ENCODE measurements around the gene DSG3.
"Not testable (repeated sequence)": the region's sequence is repeated elsewhere in the genome, so short reads cannot be mapped to it uniquely, and the experiment has no call there.

The DSG3 gene

DNA sequence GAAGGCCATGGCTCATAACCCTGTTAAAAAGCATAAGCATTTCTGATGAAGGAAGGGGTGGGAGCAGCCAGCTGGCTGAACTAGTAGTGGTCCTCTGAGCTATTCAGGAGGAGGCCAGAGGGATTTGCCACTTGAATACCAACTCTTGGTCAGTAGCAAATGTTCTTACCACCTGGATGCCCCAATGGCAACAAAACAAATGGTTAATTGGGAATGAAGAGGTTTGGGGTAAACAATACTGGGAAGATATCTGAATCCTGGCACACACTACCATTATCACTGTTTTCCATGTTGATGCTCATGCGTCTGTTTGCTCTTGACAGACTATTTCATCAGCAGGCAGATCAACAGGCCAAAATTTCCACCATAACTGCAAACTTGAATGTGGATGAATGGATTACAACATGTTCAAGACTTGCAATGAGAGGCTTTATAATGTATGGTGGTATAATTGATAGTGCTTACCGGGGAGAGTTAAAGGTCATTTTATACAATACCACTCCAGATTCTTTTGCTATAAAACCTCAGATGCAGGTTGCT is 47.2 kb downstream of the DSG3 start:
- not testable (repeated sequence) for DNase-seq

DNA sequence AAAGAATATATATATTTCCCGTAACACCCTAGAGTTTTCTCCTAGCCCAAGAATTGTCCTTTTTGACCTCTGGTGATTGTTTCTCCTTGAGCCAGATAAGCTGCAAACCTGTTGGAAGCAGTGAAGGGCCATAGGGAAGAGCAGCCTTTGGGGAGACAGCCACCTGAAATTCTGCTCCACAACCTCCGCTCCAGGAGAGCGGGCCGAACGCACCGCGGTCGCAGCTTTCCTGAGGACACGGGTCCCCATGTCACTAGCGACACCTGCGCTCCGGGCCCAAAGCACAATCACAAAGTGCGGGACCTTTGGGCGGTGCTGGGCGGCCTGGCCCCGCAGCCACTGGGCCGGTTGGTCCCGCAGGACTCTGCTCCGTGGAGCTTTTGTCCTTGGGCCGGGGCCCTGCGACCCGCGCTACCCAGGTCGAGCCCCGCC is 49.9 kb downstream of the DSG3 start:
- DNase-seq: peak; percentile 70

DNA sequence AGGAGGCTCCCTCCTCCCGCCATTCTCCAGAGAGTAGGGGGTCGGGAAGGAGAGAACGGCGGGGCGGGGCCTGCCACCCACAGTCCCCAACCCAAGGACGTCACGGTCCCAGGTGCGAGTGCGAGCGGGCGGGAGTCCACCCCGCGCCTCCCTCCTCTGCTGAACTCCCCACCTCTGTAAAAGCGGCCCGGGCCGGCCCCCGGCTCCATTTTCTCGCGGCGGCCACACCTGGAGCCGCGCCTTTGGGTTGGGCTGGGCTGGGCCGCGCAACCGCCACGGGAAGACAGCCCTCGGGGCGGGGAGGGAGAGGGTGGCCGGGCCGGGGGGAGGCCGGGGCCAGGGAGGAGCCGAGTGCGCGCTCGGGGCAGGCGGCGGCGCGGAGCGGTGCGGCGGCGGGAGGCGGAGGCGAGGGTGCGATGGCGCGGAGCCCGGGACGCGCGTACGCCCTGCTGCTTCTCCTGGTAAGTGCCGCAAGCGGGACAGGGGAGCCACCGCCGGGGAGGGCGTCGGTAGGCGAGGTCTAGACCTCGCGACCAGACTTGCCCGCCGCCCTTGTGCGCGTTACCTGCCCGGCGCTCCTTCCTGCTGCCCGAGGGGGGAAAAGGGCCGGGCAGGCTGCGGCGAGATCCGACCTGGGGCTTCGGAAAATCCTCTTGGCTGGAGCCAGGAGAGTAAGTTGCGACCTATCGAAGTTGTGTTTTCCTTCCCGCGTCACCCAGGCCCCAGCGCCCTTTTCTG is 50.5 kb downstream of the DSG3 start, which contains the start of gene DSG2:
Gene DSG2 (plus strand): TSS at position 342 of the 738 bp plus-strand sequence. CDS start 75 bp downstream, at position 417.
- peak; percentile 84 for DNase-seq

DNA sequence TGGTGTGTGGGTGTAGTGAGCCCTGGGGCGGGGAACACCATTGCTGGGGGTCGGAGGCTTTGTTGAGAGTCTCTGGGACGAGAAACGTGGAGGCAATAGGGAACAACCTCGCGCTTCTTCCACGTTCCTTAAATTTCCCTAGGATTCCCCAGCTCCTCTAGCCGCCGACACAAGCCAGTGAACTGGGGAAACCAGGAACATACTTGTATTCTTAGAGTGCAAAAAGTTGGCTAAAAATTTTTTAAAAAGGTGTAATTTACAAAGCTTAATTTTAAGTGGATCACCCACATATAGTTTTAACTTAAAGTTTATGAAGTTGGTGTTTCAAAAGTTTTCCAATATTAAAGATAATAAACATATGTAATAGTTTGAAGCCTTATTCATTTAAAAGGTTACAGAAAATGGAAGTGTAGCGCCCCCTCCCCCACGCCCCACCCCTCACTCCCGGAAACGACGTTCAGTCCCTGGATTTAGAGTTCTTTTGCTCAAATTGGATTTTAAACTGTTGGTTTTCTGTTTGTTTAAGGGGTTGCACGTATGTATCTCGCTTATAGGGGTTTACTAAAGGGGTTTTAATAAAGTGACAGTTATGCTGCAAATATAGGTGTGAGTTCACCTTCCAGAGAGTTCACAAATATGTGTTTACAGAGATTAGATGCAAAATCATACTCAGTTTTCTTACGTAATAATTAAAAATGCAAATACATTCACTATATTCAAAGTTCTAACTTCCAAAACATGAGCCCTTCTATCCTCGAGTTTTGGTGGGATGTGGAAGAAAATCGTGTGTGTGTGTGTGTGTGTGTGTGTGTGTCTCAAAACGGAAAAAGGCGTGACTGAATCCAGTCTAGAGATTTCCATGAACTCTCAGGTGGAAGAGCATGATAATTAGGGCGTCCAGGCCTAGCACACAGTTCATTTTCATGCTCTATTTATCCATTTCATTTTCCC is 51.3 kb downstream of the DSG3 start:
- DNase-seq: peak; percentile 50

DNA sequence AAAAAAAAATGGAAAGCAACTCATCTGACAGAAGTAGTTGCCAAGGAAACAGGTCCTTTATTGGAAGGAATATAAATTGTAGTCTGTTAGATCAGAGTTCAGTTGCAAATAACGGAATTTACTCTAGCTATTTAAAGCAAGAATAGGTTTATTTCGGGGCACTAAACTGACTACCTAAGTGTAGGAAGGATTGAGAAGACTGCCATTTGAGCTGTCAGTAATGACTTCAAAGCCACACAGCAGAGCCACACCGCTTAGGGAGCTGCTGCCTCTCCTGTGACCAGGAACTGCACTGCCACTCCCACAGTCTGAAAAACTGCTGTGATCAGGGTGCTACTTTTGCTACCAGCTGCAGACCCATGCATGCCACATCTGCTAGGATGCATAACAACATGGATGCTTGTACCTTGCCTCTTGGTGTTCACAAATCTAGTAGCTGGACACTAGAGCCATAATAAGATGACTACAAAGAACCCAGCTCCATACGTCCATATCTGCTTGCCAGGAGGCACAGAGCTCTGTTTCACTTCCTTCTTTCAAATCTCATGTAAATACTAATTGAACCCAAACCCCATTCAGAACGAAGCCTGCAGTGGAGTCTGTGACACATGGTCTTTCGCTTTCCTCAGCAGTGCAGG is 52.6 kb downstream of the DSG3 start:
- no peak for DNase-seq

DNA sequence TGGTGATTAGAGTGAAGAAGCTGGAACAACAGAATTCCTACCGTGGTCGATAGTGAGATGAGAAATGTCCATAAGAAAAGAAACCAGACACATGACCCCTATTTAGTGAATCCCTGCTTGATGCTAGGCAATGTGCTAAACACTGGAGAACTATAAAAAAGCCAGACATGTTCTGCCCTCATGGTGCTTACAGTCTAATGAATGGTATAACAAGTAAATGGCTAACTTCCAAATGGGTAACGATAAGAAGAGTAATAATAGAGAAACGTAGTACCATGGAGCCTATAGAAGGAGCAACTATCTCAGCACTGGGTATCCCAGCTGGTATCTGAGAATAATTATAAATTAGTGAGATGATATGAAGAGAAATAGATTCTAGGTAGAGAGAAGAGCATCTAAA is 55.5 kb downstream of the DSG3 start:
- DNase-seq: no peak

DNA sequence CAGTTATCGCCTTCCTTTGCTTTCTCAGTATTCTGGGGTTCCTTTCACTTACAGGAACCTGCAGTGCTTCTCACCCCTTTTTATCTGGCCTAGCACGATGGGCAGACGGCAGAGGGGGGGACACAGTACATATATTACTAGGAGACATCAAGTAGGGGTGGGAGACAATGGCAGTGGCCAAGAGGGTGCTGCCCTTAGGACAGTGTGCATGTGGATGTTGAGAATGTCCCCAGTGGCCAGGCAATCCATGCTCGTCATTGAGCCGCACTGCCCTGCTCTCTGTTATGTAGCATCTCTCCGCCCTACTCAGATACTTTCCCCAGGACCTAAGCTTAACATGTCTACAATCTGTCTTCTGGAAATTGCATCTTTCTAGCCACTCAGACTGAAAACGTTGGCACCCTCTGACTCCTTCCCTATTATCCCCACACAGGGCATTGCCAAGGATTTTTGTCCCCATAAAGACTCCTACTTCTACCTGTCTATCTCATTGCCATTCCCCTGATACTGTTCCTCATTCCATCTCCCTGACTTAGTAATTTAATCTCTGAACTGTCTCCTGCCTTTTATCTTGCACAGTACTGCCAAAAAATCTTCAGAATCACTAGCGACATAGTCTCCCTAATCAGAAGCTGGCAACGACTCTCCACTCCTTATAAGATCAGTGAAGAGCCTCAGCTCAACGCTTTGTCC is 57.1 kb downstream of the DSG3 start:
- DNase-seq: no peak

DNA sequence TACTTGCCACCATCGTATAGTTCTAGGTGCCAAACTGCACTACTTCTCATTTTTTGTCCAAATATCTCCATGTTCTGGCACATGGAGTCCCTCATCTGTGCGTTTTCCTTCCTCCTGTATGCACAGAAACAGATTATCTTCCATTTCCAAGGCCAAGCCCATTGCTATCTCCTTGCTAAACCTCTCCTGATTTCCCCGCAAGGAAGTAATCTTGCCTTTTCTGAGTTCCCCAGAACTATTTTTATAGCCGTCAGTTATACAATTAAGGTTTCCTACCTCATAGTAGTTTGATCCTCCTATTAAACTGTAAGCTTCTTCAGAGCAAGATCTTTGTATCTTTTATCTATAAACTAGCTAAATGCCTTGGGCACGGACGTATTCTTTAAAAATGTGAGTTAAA is 57.6 kb downstream of the DSG3 start:
- no peak for DNase-seq

DNA sequence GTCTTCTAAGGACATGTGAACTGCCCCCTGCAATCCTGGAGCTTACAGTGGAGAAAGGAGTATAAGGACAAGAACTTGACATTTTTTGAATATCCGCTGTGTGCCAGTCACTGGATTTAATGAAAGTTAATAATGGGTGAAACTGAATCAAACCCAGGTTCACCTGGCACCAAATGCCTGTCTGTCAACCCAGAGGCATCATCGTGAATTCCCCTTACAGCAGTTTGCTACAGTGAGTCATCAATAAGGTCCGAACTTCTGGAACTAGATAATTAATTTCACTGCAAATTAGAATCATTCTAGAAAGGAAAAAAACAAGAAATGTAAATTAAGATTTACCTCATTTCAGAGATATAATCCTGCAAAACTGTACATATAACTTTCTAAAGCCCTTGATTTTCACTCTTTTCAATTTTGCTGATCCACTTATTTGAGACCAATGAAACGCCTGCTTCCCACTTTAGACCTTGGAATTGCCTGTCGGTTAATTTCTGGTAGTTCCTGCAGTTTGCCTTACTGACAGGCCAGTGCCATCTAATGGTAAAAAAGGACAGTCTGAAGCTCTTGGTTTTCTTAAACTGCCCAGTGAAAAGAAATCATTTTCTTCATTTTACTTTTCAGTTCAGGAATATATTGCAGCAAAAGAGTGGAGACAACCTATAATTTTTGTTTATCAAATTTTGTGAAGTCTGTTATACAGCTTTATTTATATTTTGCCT is 58.6 kb downstream of the DSG3 start:
- no peak for DNase-seq

DNA sequence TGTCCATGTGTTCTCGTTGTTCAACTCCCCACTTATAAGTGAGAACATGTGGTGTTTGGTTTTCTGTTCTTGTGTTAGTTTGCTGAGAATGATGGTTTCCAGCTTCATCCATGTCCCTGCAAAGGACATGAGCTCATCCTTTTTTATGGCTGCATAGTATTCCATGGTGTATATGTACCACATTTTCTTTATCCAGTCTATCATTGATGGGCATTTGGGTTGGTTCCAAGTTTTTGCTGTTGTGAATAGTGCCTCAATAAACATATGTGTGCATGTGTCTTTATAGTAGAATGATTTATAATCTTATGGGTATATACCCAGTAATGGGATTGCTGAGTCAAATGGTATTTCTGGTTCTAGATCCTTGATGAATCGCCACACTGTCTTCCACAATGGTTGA is 59.6 kb downstream of the DSG3 start:
- DNase-seq: not testable (repeated sequence)

DNA sequence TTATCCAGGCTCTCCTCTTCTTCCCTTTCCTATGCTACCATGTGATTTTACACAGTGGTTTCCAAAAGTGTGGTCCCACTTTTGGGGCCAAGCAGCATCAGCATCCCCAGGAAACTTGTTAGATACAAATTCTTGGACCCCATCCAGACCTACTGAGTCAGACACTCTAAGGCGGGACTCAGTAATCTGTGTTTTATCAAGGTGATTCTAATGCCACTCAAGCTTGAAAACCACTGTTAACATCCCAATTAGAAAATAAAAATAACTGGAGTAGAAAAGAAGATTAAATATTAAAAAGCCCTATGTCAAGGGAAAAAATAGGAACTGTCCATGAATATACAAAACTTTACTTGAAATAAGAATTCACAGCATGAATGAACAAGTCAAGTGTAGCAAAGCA is 61.2 kb downstream of the DSG3 start:
- DNase-seq: no peak

DNA sequence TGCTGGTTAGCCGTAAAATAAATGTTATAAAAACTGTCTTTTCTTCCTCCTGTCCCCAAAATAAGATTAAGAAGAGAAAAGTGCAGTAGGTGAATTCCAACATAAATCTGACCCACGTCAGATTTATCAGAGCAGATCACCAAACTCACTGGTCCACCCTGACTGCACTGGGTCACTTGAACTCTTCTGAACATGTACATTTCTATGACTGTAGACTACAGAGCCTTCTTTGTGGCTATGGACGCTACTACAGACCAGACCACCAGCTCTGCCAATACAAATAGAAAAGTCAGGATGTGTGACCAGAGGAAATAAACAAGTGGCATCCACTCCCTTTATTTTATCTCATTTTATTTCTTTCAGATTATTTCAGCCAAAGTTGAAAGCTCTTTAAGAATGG is 62.0 kb downstream of the DSG3 start:
- DNase-seq: no peak

DNA sequence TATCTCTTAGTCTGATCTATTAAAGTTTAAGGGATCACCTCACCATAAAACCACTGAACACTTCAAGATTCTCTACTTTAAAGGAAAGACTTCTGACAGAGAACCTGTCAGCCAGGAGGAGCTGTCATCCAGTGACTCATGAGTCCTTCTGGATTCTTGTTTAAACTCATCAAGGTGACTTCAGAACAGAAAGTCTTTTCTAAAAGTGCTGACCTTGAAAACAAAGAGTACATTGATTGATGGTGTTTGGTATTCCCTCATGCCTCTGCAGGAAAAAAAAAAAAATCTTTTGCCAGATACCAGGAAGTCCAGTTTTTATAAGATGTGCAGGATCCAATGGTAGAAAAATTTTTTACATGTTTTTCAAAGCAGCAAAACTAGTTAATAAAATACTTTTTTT is 62.8 kb downstream of the DSG3 start:
- DNase-seq: no peak

DNA sequence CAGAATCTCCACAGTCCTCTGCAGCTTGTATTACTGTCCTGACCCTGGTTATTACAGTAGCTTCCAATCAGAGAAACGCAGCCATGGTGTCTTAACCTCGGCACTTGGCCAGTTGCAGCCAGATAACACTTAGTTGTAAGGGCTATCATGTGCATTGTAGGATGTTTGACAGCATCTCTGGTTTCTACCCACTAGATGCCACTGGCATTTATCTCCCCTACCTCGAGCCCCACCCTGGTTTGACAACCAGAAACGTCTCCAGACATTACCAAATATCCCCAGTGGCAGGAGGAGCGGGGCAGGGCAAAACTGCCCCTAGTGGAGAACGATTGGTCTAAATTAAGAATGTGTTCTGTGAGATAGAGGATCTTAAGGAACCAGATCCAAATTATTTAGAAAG is 63.6 kb downstream of the DSG3 start:
- DNase-seq: no peak

DNA sequence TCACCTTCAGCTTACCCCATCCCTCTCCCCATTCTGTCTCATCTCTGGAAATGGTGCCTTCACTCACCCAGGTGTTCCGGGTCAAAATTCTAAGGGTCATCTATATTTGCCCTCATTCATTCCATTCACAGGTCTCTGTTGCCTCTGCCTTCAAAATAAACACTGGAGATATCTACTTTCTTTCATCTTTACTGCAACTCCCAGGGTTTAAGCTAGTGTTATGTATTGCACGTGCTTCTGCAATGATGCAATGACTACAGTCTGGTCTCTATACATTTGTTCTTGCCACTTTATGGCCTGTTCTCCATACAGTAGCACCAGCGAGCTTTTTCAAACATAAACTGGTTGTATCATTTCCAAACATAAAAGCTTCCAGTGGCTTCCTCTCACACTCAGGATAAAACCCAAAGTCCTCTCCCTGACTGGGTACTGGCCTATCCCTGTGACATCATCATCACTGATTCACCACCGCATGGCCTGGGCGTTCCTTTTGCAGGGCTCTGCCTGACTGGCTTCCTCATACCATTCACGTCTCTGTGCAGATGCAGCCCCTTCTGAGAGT is 64.7 kb downstream of the DSG3 start:
- DNase-seq: no peak

DNA sequence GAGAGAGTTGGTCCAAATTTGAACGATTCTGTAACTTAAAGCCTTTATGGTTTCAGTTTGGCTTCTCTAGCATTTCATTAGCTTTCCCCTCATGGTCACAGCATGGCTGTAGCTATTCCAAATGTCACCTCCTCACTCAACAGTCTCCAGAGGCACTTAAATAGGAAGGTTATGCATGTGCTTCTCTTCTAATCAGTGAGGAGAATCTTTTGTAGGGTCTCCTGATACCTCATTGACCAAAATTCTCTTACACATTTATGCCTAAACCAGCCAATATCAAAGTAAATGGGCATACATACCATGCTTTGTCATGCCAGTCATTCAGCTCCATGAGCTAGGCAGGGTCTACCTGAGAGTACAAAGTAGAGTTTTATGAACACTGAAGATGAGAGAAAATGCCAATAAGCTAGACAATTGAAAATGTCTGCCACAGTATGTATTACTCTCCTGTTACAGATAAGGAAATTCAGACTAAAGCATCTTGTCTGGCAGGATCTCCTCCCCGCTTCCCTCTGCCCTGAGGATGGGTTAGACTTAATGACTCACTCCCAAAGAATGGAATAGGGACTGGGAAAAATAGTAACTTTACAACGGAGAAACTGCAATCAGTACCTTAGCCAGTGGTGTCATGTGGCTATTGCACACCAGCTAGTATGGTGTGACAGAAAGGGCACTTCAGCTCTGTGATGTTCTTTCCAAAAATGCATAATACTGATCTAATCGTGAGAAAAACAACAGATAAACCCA is 65.8 kb downstream of the DSG3 start:
- no peak for DNase-seq

DNA sequence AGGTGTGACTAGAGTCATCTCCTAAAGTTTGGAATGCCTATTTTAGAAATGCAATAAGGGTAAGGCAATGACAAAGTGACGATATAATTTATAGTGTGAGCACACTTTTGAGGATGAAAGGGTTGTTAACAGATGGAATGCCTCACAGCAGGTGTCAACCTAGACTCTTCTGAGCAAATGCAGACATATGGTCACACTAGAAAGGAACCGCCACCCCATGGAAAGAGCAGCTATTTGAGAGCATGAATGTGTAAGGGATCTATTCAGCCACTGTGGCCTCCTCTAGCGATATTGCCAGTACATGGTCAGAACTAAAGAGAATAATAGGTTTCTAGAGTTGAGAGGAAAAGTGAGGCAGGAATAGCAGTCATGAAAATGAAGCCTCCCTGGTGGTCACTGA is 68.9 kb downstream of the DSG3 start:
- no peak for DNase-seq

DNA sequence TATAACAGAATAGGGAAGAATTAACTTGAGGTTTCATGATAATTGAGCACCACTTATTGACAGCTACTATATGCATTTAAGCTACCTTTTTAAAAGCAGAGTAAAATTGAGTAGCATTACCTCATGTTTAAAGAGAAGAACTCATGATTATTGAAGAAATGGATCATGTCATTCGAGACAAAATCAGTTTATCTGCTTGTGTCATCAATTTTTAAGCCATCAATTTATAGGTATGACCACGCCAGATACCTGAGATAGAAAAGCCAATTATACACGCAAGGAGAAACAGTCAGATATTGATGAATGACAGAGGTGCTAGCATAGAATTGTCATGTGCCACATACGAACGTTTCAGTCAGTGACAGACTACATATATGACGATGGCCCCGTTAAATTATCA is 78.8 kb downstream of the DSG3 start:
- DNase-seq: no peak

All from eye (tissue), 1 donor.